Erythroblast (primary cell): ENCODE results near the gene RCOR3.

ENCODE experiments used
- GATA1 ChIP-seq: IDR thresholded peaks from 2 replicates; pipeline ENCODE4 v1.6.1; 2011; ENCODE audit warnings: low read depth, mild to moderate bottlenecking, control low read depth, low read length, moderate library complexity
- POLR2A ChIP-seq: IDR thresholded peaks from 2 replicates; pipeline ENCODE4 v1.6.1; 2011; ENCODE audit warnings: mild to moderate bottlenecking, low read length

- TF ChIP-seq POLR2A = no peak
- no peak for TF ChIP-seq GATA1
Measured at GRCh38 chr1:211231873-211232272, 27.3 kb upstream of the RCOR3 start.
